Neural cell (in vitro differentiated cells): Measurements from ENCODE around the gene MAP2K4.

Source experiments
- EP300 ChIP-seq: fragments of 450-650 bp; conservative IDR thresholded peaks from 2 replicates; pipeline ENCODE4 v1.6.1; 2014; ENCODE audit warnings: antibody characterized with exemption, mild to moderate bottlenecking, moderate library complexity; ENCODE audit not compliant: poor library complexity, severe bottlenecking
- EZH2 ChIP-seq: fragments of 200-600, 300-800 bp; shearing (Covaris generic), sonication (generic); IDR thresholded peaks from 2 replicates; pipeline ENCODE4 v1.6.1; 2014; ENCODE audit warnings: antibody characterized with exemption, low read length, borderline replicate concordance, mild to moderate bottlenecking; ENCODE audit not compliant: insufficient read depth, poor library complexity, severe bottlenecking
- POLR2AphosphoS5 ChIP-seq: IDR thresholded peaks from 2 replicates; pipeline ENCODE4 v1.6.1; 2012
- RAD21 ChIP-seq: fragments of 450-650 bp; conservative IDR thresholded peaks from 2 replicates; pipeline ENCODE4 v1.6.1; 2014; ENCODE audit warnings: antibody characterized with exemption, mild to moderate bottlenecking, moderate library complexity
- REST ChIP-seq: IDR thresholded peaks from 2 replicates; pipeline ENCODE4 v1.6.1; 2012; ENCODE audit warnings: borderline replicate concordance
- TF ChIP-seq, protein P1 (sequence below): fragments of 450-650 bp; IDR thresholded peaks from 2 replicates; pipeline ENCODE4 v1.5.1; 2014; ENCODE audit warnings: antibody characterized with exemption, mild to moderate bottlenecking, moderate library complexity; ENCODE audit not compliant: poor library complexity, severe bottlenecking

GRCh38 chr17:11990363-11990983, 30.2 kb upstream of the MAP2K4 start:
- no peak for TF ChIP-seq REST
- no peak for TF ChIP-seq POLR2AphosphoS5
- no peak for TF ChIP-seq EZH2
- TF ChIP-seq, protein P1, sequence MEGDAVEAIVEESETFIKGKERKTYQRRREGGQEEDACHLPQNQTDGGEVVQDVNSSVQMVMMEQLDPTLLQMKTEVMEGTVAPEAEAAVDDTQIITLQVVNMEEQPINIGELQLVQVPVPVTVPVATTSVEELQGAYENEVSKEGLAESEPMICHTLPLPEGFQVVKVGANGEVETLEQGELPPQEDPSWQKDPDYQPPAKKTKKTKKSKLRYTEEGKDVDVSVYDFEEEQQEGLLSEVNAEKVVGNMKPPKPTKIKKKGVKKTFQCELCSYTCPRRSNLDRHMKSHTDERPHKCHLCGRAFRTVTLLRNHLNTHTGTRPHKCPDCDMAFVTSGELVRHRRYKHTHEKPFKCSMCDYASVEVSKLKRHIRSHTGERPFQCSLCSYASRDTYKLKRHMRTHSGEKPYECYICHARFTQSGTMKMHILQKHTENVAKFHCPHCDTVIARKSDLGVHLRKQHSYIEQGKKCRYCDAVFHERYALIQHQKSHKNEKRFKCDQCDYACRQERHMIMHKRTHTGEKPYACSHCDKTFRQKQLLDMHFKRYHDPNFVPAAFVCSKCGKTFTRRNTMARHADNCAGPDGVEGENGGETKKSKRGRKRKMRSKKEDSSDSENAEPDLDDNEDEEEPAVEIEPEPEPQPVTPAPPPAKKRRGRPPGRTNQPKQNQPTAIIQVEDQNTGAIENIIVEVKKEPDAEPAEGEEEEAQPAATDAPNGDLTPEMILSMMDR: no peak
- TF ChIP-seq EP300: no peak
- no peak for TF ChIP-seq RAD21
